ENCODE data around the gene RPS27.

DNA sequence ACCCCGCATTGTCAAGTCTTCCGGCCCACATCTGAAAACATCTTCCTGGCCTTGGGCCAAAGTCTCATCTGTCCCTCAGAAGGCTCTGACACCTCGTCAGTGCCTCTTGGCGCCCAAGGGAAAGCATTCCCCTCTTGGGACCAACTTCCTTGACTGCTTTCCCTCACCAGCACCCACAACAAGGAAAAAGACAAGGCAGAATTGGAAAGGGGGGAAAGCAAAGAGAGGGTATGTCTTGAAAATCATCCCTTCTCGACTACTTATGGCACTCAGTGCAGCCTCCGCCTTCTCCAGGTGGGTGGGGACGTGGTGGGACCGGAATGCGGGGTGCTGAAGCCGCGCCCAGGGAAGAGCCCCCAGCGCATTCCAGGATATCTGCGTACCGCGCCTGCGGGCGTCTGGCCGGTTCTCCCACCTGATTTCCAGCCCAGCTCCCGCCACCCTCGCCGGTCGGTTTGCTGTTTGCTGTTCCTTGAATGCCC is 26.7 kb upstream of the RPS27 start:
- TF ChIP-seq CTCF (IDR thresholded peaks at IDR 0.05 in 4 of 5, conservative IDR thresholded peaks at IDR 0.05 in 1 of 5) (no peak), POLR2A (IDR thresholded peaks at IDR 0.05) (no peak)

Data from gastrocnemius medialis (tissue), 4 donors.